Measurements from ENCODE around the gene TRMT61A.

Gene TRMT61A

GRCh38 chr14:103569408-103569807 lies 40.4 kb downstream of the TRMT61A start:
- DNase-seq: no peak

- no peak for DNase-seq
Measured at GRCh38 chr14:103574104-103574503, 45.1 kb downstream of the TRMT61A start.

DNA sequence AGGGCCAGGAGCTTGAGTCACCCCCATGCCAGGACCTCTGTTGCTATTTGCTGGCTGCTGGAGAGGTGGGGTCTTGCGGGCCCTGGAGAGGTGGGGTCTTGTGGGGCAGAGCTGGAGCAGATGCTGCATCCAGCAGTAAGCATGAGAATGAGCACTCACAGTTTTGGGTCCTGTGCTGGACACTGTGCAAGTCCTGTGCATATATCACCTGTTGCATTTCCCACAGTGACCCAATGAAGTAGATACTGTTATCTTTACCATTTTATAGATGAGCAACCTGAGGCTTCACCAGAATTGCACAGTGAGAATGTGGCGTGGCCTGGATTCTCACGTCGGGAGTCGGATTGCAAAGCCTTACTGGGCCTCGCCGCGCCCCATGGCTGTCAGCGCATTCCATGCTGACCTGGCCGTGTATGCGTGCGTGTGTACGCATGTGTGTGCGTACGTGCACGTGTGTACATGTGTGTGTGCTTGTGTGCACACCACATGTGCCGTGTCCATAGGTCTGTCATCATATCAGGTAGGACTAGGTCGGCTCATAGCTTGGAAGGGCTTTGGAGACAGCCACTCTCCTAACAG lies 45.8 kb downstream of the TRMT61A start:
- DNase-seq: no peak

- no peak for DNase-seq
Measured at GRCh38 chr14:103576371-103577024, 47.5 kb downstream of the TRMT61A start.

GRCh38 chr14:103578401-103579075 lies 49.5 kb downstream of the TRMT61A start:
- DNase-seq: no peak

GRCh38 chr14:103581206-103581605 lies 52.2 kb downstream of the TRMT61A start:
- DNase-seq: no peak

DNA sequence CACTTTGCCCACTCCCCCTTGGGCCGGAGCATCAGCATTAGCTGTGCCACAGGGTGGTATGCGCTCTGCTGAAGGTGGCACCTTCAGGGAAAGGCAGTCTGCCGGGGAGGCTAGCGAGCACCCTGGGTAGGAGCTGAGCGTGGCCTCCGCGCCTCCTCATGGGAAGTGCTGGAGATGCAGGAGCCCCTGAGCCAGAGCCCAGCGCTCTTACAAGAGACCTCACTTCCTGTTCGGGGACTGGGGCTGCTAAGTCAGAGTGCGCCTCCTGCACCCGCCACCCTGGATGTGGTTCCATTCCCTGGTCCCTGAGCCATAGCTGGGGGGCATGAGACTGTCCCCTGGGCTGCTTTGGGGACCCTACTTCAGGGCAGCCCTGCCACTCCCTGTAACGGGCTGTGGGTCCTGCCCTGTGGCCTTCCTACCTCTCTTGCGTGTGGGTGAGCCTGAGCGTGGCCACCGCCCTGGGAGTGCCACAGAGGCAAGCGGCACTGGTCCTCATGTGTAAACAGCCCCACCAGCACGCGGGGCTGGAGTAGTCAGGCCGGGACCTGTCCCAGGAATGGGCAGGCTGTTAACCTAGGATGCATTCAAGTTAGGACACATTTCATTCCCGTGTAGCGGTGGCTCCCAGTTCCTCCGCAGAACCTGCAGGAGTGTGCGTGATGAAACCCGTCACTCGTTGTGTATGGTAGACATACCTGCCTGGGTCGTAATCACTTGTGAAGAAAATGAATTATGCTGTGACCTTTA lies 53.1 kb downstream of the TRMT61A start:
- DNase-seq: no peak

GRCh38 chr14:103584326-103584915 lies 55.4 kb downstream of the TRMT61A start:
- no peak for DNase-seq
